HepG2 (cell line): ENCODE measurements around the gene PRPF38A. TPM values are rescaled to one million over a fixed set of nuclear protein-coding genes. Genes with fewer than 3 reads are reported as not detected.

Experiments used
- ATAC-seq: fragments of 200-7000 bp; cut with Tn5 transposase; 3 replicates; pipeline ENCODE4 v1.9.1; 2020; ENCODE audit warnings: mild to moderate bottlenecking, moderate library complexity
- BruUV-seq: library from RNA; stranded (reverse); fragments of 400-500 nt; replicated peaks from 2 replicates; lab custom pipeline; 2021; lab: Mats Ljungman, UMichigan
- CTCF ChIA-PET: fragments of 300-600 bp; formaldehyde crosslinking; extraction: SDS; loops from one replicate; lab custom pipeline; 2021; ENCODE audit warnings: low total read pairs, inconsistent platforms, low intra/inter-chr PET ratio; lab: Yijun Ruan, JAX
- POLR2A ChIA-PET: fragments of 350-600 bp; sonication (Branson Sonifier 250); formaldehyde crosslinking; loops from one replicate; lab custom pipeline; 2020; ENCODE audit warnings: antibody characterized with exemption, inconsistent platforms; lab: Yijun Ruan, JAX
- DNase-seq: peaks from one replicate; pipeline ENCODE4 v3.0.0-alpha.2; 2015; ENCODE audit warnings: low spot score
- FAIRE-seq: peaks from 3 replicates; lab custom pipeline; 2011; peaks lifted over from hg19 to GRCh38; lab: Jason Lieb, UNC
- H2AFZ ChIP-seq: one replicate; pipeline ENCODE4 v1.6.1; 2011; ENCODE audit warnings: low read length, inconsistent platforms
- H3K27ac ChIP-seq: fragments of 300-600 bp; 3 replicates; pipeline ENCODE4 v1.8.0; 2011; ENCODE audit warnings: mixed run types, mild to moderate bottlenecking, mixed read lengths, low read length, inconsistent platforms; ENCODE audit not compliant: insufficient read depth; ENCODE audit errors: extremely low read length
- H3K27me3 ChIP-seq, 2 experiments: fragments of 200-600 bp in 1 of 2; 2 replicates in 1 of 2; 3 replicates in 1 of 2; pipeline versions ENCODE4 v1.6.0 to v1.8.0; 2011; ENCODE audit warnings: low read length in 2 of 2, mild to moderate bottlenecking in 2 of 2, moderate library complexity in 2 of 2, inconsistent platforms in 1 of 2; ENCODE audit not compliant: insufficient read depth in 2 of 2, control insufficient read depth in 1 of 2
- H3K36me3 ChIP-seq, 2 experiments: fragments of 200-600 bp in 1 of 2; replicated peaks in 1 of 2; 2 replicates in 1 of 2; 3 replicates in 1 of 2; pipeline versions ENCODE4 v1.5.1 to v1.8.0; 2011; ENCODE audit warnings: low read length in 2 of 2, inconsistent platforms in 1 of 2; ENCODE audit not compliant: insufficient read depth in 2 of 2, control insufficient read depth in 1 of 2
- H3K4me1 ChIP-seq: 2 replicates; pipeline ENCODE4 v1.5.1; 2012; ENCODE audit warnings: low read length, inconsistent platforms; ENCODE audit not compliant: insufficient read depth
- H3K4me2 ChIP-seq: 2 replicates; pipeline ENCODE4 v1.6.0; 2011; ENCODE audit warnings: low read depth, low read length, inconsistent platforms
- H3K4me3 ChIP-seq, 3 experiments: fragments of 200-600 bp in 1 of 3; sonication (generic), shearing (Covaris generic) in 1 of 3; replicated peaks in 1 of 3; 2 replicates each; pipeline ENCODE4 v1.5.1; 2011 to 2016; ENCODE audit warnings: low read length in 3 of 3, inconsistent platforms in 2 of 3, low read depth in 2 of 3, mild to moderate bottlenecking in 2 of 3, control low read depth in 1 of 3, mixed read lengths in 1 of 3; ENCODE audit not compliant: insufficient read depth in 1 of 3
- H3K79me2 ChIP-seq: one replicate; pipeline ENCODE4 v1.6.1; 2011; ENCODE audit warnings: low read length, inconsistent platforms; ENCODE audit not compliant: insufficient read depth
- H3K9ac ChIP-seq: 2 replicates; pipeline ENCODE4 v1.6.0; 2011; ENCODE audit warnings: mild to moderate bottlenecking, low read depth, low read length, inconsistent platforms; ENCODE audit not compliant: insufficient read depth
- H3K9me3 ChIP-seq: 2 replicates; pipeline ENCODE4 v1.5.1; 2012; ENCODE audit warnings: mild to moderate bottlenecking, low read length
- H4K20me1 ChIP-seq: 2 replicates; pipeline ENCODE4 v1.6.0; 2011; ENCODE audit warnings: inconsistent platforms, mild to moderate bottlenecking, low read length, moderate library complexity; ENCODE audit not compliant: insufficient read depth
- EP300 ChIP-seq, 3 experiments: sonication (generic) in 1 of 3; formaldehyde crosslinking in 1 of 3; IDR thresholded peaks; 2 replicates each; pipeline versions ENCODE4 v1.5.1 to v1.6.1; 2011 to 2020; ENCODE audit warnings: low read depth in 2 of 3, low read length in 2 of 3, borderline replicate concordance in 1 of 3, improper control_type of control experiment in 1 of 3, mild to moderate bottlenecking in 1 of 3, missing genetic modification reagents in 1 of 3, moderate library complexity in 1 of 3
- MBD4 ChIP-seq: IDR thresholded peaks from 2 replicates; pipeline ENCODE4 v1.6.1; 2012; ENCODE audit warnings: low read length, inconsistent platforms, borderline replicate concordance
- NR2F2 ChIP-seq: IDR thresholded peaks from 2 replicates; pipeline ENCODE4 v1.6.1; 2012; ENCODE audit warnings: low read depth, inconsistent platforms, borderline replicate concordance
- RFX5 ChIP-seq: IDR thresholded peaks from 2 replicates; pipeline ENCODE4 v1.6.1; 2011; ENCODE audit warnings: low read depth, low read length, improper control_type of control experiment
- SNAI1 ChIP-seq: sonication (generic); formaldehyde crosslinking; IDR thresholded peaks from 2 replicates; pipeline ENCODE4 v1.5.0; 2020; ENCODE audit warnings: mild to moderate bottlenecking, missing genetic modification reagents, borderline replicate concordance
- SRSF4 ChIP-seq: fragments of 200-400 bp; formaldehyde crosslinking; IDR thresholded peaks from one replicate; pipeline ENCODE4 v1.6.1; 2018; ENCODE audit warnings: mild to moderate bottlenecking, low read depth, low read length, moderate library complexity; ENCODE audit not compliant: poor library complexity, severe bottlenecking
- ZFP62 ChIP-seq: sonication (generic); formaldehyde crosslinking; IDR thresholded peaks from 2 replicates; pipeline ENCODE4 v1.4.0; 2020; ENCODE audit warnings: missing genetic modification reagents
- ZNF124 ChIP-seq: sonication (generic); formaldehyde crosslinking; IDR thresholded peaks from 2 replicates; pipeline ENCODE4 v1.4.0; 2020; ENCODE audit warnings: missing genetic modification reagents
- ZSCAN22 ChIP-seq: sonication (generic); formaldehyde crosslinking; IDR thresholded peaks from 2 replicates; pipeline ENCODE4 v1.4.0; 2020; ENCODE audit warnings: mild to moderate bottlenecking, missing genetic modification reagents
- WGBS: methylation state at CpG from one replicate; pipeline ENCODE4 v1.1.6; 2017; ENCODE audit warnings: low lambda C conversion rate; 5-methylcytosine and 5-hydroxymethylcytosine counted together
- in situ Hi-C: cut with HindIII; loops from 2 replicates; pipeline ENCODE4 v1.10.0; 2017; ENCODE audit warnings: low pct_unique_long_range_greater_than_20kb; ENCODE audit not compliant: extremely low pct_ligation_motif_present
- intact Hi-C: fragments of 100-400 bp; cut with micrococcal nuclease; formaldehyde crosslinking; loops from one replicate; pipeline ENCODE4 v1.10.0; 2022; ENCODE audit not compliant: unreplicated experiment
- polyA plus RNA-seq, 8 experiments: library from polyadenylated mRNA; depleted of rRNA in 3 of 8; stranded (reverse) in 7 of 8; unstranded in 1 of 8; fragments of >200 nt; fragmentation: Illumina TruSeq in 4 of 8; extraction: Trizol in 4 of 8; gene quantifications; 2 replicates each; pipeline versions ENCODE4 v1.2.1 to v1.2.3, GENCODE V29; 2011 to 2016; ENCODE audit warnings: low read depth in 4 of 8, missing spikeins in 1 of 8, mixed read lengths in 1 of 8; ENCODE audit not compliant: insufficient read depth in 1 of 8
- total RNA-seq, 5 experiments: library from RNA; depleted of rRNA; stranded (reverse); fragments of >200 nt; fragmentation: Illumina TruSeq; extraction: Trizol; gene quantifications; 2 replicates each; pipeline ENCODE4 v1.2.3, GENCODE V29; 2016; ENCODE audit warnings: low read depth in 1 of 5
- TF ChIP-seq, protein P1 (sequence below): sonication (generic); formaldehyde crosslinking; IDR thresholded peaks from 2 replicates; pipeline ENCODE4 v1.4.0; 2020; ENCODE audit warnings: missing genetic modification reagents
- TF ChIP-seq, protein P2 (sequence below): sonication (generic); formaldehyde crosslinking; IDR thresholded peaks from 2 replicates; pipeline ENCODE4 v1.4.0; 2020; ENCODE audit warnings: mild to moderate bottlenecking, missing genetic modification reagents

Gene PRPF38A
- total and polyA plus RNA-seq, 2 of the 13 experiments (the other 11 are each of a cell fraction or from before 2014, with no cell fraction given) = 18.3 to 45.5 TPM

DNA sequence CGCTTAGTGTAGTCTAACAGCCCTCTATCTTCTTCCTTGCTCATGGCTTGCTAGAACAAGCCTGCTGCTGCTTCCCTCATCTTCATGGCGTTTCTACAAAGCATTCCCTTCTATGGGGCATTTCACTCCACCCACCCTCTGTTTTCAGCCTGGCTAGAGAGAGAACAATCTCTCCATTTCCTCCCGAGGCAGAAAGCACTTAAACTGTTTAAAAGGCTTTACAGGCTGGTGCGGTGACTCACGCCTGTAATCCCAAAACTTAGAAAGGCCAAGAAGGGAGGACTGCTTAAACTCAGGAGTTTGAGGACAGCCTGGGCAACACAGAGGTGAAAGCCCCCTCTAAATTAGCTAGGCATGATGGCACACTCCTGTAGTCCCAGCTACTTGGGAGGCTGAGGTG is 17.9 kb upstream of the PRPF38A start:
- Histone ChIP-seq H3K4me2 (no peak overlapping the region), H3K9me3 (no peaks in the 10 kb centered on the region), H2AFZ (no peak overlapping the region)
- no peak for ATAC-seq
- no peak for TF ChIP-seq MBD4
- TF ChIP-seq SNAI1 (CRISPR knock-in tag) = no peak
- TF ChIP-seq SRSF4 = no peak
- TF ChIP-seq, protein P1, sequence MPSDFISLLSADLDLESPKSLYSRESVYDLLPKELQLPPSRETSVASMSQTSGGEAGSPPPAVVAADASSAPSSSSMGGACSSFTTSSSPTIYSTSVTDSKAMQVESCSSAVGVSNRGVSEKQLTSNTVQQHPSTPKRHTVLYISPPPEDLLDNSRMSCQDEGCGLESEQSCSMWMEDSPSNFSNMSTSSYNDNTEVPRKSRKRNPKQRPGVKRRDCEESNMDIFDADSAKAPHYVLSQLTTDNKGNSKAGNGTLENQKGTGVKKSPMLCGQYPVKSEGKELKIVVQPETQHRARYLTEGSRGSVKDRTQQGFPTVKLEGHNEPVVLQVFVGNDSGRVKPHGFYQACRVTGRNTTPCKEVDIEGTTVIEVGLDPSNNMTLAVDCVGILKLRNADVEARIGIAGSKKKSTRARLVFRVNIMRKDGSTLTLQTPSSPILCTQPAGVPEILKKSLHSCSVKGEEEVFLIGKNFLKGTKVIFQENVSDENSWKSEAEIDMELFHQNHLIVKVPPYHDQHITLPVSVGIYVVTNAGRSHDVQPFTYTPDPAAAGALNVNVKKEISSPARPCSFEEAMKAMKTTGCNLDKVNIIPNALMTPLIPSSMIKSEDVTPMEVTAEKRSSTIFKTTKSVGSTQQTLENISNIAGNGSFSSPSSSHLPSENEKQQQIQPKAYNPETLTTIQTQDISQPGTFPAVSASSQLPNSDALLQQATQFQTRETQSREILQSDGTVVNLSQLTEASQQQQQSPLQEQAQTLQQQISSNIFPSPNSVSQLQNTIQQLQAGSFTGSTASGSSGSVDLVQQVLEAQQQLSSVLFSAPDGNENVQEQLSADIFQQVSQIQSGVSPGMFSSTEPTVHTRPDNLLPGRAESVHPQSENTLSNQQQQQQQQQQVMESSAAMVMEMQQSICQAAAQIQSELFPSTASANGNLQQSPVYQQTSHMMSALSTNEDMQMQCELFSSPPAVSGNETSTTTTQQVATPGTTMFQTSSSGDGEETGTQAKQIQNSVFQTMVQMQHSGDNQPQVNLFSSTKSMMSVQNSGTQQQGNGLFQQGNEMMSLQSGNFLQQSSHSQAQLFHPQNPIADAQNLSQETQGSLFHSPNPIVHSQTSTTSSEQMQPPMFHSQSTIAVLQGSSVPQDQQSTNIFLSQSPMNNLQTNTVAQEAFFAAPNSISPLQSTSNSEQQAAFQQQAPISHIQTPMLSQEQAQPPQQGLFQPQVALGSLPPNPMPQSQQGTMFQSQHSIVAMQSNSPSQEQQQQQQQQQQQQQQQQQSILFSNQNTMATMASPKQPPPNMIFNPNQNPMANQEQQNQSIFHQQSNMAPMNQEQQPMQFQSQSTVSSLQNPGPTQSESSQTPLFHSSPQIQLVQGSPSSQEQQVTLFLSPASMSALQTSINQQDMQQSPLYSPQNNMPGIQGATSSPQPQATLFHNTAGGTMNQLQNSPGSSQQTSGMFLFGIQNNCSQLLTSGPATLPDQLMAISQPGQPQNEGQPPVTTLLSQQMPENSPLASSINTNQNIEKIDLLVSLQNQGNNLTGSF = no peak
- no peak for TF ChIP-seq RFX5
- no peak for TF ChIP-seq NR2F2
- TF ChIP-seq, protein P2, sequence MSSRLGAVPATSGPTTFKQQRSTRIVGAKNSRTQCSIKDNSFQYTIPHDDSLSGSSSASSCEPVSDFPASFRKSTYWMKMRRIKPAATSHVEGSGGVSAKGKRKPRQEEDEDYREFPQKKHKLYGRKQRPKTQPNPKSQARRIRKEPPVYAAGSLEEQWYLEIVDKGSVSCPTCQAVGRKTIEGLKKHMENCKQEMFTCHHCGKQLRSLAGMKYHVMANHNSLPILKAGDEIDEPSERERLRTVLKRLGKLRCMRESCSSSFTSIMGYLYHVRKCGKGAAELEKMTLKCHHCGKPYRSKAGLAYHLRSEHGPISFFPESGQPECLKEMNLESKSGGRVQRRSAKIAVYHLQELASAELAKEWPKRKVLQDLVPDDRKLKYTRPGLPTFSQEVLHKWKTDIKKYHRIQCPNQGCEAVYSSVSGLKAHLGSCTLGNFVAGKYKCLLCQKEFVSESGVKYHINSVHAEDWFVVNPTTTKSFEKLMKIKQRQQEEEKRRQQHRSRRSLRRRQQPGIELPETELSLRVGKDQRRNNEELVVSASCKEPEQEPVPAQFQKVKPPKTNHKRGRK = no peak
- no peak for TF ChIP-seq ZFP62
- no peak for TF ChIP-seq ZNF124 (CRISPR knock-in tag)
- no peak for TF ChIP-seq ZSCAN22 (CRISPR knock-in tag)
- no peak for TF ChIP-seq EP300 (IDR thresholded peaks at IDR 0.05; ENCODE audit: low read depth in 2 of 2, low read length in 2 of 2)
- TF ChIP-seq EP300 (CRISPR knock-in tag; IDR thresholded peaks at IDR 0.05; ENCODE audit: borderline replicate concordance) = no peak
- TF ChIP-seq, all 625 proteins: peak for 0
- ChIA-PET CTCF (no interaction called here), POLR2A (no interaction called here)
- DNase-seq (no peak), FAIRE-seq (no peak)
- in situ Hi-C loops = no loop called here
- Histone ChIP-seq H4K20me1 (no peaks in the 10 kb centered on the region), H3K27ac (no peak overlapping the region), H3K27me3 (no peaks in the 10 kb centered on the region), H3K4me3 (no peak overlapping the region), H3K4me1 (no peaks in the 10 kb centered on the region), H3K9ac (no peak overlapping the region), H3K79me2 (no peaks in the 10 kb centered on the region), H3K36me3 (peaks cover 8 to 62% of the 10 kb centered on the region in 2 experiments)
- BruUV-seq = no TSS peak
- WGBS = 94% methylated on average over 5 of the region's 5 CpGs
- intact Hi-C loops = no loop called here
